ENCODE data around the gene PELI2.

Gene PELI2, protein sequence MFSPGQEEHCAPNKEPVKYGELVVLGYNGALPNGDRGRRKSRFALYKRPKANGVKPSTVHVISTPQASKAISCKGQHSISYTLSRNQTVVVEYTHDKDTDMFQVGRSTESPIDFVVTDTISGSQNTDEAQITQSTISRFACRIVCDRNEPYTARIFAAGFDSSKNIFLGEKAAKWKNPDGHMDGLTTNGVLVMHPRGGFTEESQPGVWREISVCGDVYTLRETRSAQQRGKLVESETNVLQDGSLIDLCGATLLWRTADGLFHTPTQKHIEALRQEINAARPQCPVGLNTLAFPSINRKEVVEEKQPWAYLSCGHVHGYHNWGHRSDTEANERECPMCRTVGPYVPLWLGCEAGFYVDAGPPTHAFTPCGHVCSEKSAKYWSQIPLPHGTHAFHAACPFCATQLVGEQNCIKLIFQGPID

DNA sequence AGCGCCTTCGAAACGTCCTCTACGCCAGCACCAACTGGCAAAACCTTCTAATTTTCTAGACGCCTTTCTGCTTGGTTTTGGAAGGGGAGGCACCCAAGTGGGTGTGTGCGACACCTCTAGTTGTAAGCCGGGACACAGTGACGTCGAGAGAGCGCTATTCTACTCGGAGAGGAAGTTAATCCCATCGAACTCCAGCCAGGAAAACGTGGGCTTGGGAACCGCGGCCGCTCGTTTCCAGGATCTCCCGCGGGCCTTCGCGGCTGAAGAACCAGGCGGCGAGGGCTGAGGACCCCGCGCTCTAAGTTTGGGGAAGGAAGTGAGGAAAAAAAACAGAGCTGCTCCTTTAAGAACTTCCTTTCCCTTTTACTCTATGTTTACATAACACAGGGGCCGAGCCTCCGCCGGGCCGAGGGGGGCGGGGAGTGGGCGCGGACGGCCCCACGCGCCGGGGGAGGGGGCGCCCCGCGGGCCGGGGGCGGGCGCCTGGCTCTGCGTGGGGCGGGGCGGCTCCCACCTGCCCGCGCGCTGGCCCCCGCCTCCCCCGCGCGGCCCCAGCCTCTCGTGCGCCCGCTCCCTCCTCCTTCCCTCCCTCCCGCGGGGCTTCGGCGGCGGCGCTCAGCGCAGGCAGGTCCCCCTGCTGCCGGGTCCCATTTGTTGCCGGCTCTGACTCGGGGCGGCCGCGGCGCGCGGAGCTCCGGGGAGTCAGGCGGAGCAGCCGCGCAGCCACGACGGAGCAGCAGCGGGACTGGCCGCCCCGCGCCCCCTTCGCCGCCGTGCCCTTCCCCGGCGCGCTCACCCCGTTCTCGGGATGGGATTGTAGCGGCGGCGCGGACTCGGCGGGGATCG is at the start of gene PELI2:
Gene PELI2 (plus strand): TSS at position 647 of the 846 bp plus-strand sequence. CDS start 250 bp downstream, outside the sequence.
- peak; percentile 85 to 88 for DNase-seq

DNA sequence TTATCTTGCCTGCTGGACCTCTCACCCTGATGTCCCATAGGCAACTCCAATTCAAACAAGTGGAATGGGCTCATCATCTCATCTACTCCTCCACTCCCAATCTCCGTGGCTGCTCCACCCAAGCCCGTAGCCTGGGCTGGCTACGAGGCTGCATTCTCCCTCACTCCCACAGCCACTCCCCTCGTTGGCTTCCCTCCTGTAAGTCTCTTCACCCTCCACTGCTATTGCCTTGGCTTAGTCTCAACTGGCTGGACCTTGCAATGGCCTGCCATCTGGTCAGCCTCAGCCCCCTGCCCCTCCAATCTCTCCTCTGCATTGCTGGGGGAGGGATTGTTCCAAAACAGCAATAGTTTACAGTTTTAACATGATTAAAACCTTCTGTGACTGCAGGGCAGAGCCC is 44.4 kb upstream of the PELI2 start:
- DNase-seq, result no peak

DNA sequence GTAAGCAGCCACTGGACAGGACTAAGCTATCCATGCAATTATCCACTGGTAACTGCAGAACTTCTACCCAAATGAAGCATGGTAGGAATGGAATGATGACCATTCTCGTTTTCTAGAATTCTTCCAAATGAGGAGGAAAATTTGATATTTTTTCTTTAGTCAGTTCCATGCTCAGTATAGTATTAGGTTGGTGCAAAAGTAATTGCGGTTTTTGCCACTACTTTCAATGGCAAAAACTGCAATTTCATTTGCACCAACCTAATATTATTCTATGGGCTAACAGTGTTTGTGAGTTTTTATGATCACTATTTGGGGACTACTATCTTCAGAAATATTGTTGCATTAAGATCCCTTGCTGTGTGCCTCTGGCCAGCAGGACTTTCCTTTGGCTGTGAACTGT is 42.9 kb upstream of the PELI2 start:
- no peak for DNase-seq

DNA sequence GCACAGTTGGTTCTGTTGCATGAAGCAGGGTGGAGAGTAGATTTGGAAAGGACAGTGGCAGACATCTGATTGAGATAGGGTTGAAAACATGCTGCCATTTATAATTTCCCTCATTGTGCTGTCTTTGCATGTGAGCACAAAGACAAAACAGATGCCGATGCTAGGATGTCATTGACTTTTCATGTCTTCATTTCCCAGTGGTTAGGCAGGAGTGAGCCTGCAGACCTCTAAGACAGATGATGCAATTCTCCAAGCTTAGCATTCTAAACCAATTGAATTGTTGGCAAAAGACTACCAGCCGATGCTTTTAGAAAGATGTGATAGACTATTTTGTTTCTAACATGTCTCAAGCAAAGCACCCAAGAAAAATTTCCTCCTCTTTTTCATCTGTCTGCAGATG is 37.1 kb upstream of the PELI2 start:
- no peak for DNase-seq

DNA sequence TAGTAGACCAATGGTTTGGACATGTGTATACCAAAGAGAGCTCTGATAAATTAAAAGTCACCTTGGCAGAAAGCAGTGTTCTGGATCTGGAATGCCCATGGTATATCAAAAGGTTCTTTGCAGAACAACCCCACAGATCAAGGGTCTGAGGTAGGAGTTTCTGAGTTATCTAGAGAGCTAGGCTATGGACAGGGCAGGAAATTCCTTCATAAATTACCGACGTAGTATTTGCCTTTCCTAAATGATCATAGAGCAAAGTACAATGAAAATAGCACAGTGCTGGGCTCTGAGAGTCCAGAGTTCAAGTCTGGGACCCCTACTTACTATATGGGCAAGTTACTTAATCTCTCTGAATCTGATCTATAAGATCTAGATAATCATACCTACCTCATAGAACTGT is 35.3 kb upstream of the PELI2 start:
- DNase-seq, result no peak

DNA sequence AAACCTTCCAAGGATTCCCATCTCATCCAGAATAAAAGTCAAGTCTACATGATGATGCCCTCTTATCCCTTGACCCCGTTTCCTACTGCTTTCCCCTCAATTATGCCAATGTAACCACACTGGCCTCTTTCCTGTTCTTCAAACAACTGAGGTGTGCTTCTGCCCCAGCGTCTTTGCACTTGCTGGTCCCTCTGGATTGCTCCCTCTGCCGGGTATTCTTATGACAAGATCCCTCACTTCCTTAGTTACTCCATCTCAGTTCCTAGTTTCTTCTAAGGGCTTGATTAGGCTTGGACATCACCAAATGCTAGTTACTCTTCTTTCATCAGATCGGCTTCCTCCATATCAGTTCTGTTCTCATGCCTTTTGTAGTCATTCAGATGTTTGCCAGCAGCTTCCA is 32.7 kb upstream of the PELI2 start:
- no peak for DNase-seq

DNA sequence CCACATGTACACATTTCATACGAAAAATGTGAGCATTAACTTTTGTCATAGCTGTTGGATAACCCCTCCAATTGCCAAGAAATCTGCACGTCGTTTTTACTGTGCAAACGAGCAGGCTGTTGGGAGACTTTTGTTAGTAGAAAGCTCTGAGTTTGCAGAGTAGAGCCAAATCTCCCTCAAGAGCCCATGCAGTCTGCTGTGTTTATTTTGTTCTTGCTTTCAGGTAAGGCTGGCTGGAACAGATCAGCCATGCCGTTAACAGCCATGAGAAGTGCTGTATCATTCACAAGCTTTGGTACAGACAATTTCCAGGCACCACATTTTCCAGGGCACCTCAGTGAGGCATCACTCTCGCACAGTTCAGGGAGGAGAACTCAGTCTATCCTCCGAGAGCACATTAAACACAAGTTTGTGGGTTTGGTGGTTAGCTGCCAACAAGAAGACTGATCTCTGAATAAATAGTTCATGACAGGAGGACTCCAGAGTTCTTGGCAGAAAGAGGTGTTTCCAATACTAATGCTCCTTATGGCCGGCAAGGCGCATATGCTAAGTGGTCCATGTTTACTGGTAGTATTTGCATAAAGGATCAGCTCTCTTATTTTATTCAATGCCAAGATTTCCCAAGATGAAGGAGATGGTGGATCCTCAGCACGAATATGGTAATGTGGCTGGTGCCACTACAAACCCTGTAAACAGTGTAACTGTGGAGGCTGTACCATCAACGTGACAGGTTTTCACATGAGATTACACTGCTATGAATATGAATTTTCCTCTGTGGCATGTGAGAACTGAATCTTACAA is 30.3 kb upstream of the PELI2 start:
- DNase-seq, result no peak

DNA sequence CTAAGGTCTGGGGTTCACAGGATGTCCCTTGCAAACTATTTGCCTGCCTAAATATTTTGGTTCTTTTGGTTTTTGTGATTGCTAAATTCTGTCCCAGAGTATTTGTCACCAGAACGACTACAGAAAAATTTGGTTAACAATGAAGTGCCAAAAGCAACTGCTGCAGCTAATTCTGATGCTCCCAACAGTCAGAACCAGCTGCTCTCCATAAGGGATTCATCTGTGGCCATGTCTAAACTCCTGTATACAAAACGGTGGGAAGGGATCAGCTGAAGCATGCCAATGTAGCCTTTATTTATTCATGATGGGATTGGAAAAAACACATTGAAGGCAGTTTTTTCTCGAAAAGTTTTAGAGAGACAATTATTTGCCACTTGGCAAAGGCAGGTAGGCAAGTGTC is 29.3 kb upstream of the PELI2 start:
- DNase-seq, result no peak

DNA sequence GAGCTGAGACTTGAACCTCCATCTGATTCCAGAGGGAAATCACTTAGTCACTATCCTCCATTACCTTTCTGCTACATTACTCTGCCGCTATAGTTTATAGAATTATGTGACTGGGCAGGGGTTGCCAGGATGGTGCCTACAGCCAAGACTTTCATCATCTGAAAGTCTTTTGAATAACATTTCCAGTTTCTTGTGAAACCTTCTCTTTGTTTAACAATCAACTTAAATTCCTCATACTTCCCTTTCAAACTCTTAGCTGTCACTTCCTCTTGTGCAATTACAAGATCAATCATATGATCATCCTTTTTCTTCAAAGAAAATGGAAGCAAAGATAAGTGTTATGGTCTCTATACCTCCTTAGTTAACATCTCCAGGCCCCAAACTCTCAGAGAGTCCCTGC is 25.4 kb upstream of the PELI2 start:
- peak in 1 of 2 donors; percentile 42 for DNase-seq

DNA sequence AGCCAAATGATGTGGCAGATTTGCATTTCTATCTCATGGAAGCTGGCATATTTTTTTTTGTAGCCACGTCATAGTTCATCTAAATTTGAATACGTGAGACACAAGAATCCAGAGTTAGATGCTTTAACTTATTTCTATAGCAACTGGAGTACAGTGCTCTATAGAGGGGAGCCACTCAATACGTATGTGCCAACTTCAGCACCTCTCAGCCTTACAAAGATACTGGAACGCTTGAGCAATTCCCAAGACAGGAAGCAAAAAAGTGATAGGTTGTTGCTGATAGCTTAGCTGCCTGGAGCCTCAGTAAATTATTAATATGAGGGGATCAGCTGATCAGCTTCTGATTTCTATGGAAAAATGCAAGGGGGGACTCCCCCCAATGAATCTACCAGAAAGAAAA is 24.1 kb upstream of the PELI2 start:
- no peak for DNase-seq

DNA sequence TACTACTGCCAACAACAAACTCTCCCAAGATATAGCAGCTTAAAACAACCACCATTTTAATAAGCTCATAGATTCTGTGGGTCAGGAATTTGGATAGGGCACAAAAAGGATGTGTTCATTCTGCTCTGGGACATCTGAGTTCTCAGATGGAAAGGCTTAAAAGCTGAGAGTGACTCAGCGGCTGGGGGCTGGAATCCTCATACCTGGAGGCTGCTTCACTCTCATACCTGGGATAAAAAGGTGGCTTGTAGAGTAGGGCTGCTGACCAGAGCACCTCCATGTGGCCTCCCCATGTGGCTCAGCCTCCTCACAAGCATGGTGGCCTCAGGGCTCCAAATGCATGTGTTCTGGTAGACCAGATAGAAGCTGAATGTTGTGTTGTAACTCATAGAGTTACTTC is 20.2 kb upstream of the PELI2 start:
- DNase-seq, result no peak

DNA sequence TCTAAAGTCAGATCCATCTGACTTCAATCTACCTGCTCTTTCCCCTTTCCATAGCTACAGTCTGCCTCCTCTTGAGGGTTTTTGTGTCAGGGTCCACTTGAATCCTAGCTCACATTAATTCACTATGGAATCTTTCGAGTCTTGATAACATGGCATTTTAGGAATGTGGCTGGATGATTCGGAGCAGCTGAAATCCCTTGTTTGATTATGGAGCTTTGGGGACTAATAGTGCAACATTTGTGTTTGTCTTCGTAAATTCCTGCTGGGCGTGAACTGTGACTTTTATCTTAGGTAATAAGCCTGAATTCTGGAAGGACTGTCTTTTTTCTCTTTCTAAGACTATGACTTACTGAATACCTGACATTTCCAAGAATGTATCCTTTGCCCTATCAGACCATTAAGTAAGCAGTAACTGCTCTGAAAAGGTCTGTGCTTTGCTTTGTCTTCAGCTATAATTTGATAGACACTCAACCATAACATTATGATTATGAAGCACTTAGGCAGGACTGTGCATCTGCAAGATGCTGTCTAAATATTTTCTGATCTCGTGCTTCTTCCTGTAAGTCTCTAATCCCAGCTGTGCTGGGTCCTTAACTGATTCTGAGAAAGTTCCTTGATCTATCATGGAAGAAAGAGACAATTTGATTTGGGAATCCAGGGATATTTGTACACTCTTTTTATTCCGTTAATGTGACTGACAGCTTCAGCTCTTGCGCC is 19.0 kb upstream of the PELI2 start:
- DNase-seq, result no peak

DNA sequence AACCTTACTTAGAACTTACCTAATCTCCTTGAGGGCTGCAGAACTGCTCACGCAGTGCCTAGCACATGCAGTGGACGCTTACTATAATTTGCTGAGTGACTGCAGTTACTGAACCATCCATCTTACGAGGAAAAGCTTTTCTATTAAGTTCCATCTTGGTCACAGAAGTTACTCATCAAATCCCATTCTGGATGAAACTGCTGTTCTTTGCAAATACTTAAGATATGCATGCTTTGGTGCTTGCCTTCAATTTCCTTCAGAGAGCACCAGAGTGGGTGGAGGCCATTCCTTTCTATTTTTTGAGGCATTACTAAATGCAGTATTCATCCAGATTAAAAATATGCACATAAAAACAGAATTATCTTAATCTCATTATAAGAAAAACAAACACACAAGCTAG is 17.7 kb upstream of the PELI2 start:
- DNase-seq, result no peak

DNA sequence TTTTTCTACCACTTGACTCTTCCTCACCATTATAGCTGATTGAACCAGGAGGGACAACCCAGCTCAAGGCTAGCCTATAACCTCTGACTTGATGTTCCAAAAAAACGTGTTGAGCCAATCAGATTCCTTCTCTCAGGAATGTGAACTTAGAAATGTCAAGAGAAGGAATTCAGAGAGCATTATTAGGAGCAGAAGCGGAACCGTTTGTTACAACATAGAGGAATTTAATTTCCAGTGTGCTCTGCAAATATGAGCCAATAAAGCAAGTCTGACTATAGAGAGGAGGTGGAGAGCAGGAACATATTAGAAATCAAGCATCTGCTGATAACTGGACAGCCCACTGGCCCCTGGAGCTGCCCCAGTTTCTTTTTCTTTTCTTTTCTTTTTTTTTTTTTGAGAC is 15.3 kb upstream of the PELI2 start:
- no peak for DNase-seq

DNA sequence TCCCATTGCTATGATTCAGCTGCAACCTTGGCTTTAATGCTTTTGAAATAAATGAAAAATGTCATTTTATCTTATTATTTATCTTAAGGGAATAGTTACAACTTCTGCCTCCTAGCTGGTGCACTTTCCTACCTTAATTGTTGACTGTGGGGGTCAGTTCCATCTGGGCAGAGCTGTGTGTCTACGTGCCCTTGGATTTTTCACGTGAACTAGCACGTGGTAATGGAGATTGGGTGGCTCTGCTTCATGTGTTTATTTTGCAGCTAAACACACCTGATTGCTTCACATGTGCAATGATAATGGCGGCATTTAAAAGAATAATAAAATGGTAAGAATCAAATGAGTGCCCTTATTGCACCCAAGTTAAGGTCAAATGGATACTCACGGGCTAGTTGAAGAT is 10.6 kb upstream of the PELI2 start:
- DNase-seq, result no peak

DNA sequence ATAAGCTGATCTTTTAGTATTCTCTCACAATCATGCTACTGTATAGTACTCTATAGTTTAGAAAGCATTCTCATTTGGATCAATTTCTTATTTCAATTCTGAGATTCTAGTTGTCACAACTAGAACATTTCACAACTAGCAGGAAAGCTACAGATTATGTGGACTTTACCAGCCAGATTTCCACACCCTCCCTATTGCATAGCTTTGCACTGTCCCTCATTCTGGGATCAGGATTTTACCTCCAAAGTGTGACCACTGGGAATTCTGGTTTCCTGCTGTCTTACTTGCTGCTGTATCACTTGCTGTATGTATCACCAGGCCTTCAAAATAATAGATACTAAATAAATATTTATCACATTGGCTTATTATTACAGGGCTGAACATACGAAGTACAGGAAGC is 10.2 kb upstream of the PELI2 start:
- no peak for DNase-seq

DNA sequence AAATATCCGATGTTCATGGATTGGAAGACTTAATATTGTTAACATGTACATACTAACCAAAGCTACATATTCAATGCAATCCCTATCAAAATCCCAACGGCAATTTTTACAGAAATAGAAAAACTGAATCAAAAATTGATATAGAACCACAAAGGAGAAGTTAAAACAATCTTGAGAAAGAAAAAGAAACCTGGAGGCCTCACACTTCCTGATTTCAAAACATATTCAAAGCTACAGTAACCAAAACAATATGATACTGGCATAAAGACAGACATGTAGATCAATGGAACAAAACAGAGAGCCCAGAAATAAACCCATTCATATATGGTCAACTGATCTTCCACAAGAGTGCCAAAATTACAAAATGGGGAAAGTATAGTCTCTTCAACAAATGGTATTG is 5.4 kb upstream of the PELI2 start:
- DNase-seq, result no peak

DNA sequence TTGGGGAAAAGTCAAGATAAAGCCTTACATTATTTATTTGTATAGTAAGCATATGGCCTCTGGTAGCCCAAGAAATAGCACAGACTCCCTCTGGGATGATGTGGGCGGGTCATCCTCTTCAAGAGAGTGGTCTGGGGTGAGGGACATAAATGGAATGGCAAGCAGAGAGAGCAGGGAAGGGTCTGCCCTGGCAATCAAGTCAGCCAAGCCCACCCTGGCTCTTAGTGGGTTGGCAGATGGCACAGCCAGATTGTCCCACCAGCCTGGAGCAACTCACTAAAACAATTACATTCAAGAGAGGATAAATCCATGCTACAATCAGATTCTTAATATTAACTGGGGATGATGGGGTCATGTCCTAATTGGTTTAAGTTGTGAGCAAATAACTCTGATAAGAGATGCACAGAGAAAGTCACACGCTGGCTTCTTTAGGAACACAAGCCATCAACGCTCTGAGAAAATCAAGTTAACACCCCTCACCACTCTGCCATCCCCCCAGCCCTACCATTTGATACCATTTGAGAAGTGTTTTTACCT is 2.8 kb upstream of the PELI2 start:
- DNase-seq, result no peak

DNA sequence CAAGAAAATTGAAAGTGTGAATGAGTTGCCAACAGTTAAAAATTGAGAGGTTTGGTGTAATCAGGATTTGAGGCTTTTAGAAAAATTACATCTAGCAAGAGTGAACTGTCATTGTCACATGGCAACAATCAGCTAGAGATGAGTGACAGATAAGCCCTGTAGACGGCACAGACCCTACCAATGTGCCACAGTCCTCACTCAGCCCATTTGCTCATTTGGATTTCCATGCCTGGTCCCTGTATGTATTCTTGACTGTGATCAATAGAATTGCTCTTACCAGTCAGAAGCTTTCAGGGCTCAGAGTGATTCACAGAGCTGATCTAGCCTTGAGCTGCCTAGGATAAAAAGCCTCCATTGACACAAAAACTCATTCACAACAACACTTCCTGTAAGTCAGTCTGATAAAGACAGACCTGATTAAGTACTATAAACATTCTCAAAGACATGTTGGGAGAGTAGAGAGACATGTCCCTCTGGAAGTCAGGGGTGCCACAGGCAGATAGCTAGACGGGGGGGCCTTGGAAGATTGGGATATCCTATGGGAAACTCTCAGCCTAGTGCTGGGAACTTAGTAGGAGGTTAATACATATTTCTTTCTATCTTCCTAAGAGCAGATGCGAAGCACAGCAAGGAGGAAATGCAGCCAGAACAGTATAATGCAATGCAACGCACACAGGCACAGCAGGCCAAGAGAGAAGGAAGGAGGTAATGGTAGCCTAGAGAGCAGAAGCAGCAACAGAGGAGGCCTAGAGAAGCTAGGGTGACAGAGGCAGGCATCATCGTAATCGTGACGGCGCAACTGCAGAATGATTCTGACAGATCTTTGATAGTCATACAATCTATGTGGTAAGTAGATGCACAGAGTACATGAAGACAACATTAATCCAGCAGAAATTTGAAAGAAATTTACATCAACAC is 2.0 kb upstream of the PELI2 start:
- DNase-seq, result no peak

DNA sequence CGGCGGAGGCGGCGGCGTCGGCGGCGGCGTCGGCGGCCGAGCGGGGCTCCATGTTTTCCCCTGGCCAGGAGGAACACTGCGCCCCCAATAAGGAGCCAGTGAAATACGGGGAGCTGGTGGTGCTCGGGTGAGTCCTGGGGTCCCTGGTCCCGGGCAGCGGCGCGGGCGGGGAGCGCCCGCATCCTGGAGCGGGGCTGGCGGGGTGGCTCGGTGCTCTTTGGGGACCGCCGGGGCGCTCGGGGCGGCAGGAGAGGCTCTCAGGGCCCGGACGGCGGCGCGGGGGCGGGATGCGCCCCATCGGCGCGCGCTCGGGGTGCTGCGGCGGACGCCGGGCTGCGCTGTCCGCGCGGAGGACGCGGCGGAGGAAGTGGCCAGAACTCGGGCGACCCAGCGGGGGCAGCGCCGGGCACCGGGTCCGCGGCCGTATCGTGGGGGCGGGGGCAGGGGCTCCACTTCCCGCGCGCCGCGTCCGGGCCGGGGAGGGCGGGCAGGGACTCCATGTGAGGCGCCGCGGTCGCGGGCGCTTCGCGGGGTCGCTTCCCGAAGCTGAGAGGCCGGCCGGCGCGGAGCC is 485 bp downstream of the PELI2 start:
- DNase-seq, result no peak
